Measurements from ENCODE around the gene INPP5A.
"Not testable (repeated sequence)": the region's sequence is repeated elsewhere in the genome, so short reads cannot be mapped to it uniquely, and the experiment has no call there.

Gene INPP5A

DNA sequence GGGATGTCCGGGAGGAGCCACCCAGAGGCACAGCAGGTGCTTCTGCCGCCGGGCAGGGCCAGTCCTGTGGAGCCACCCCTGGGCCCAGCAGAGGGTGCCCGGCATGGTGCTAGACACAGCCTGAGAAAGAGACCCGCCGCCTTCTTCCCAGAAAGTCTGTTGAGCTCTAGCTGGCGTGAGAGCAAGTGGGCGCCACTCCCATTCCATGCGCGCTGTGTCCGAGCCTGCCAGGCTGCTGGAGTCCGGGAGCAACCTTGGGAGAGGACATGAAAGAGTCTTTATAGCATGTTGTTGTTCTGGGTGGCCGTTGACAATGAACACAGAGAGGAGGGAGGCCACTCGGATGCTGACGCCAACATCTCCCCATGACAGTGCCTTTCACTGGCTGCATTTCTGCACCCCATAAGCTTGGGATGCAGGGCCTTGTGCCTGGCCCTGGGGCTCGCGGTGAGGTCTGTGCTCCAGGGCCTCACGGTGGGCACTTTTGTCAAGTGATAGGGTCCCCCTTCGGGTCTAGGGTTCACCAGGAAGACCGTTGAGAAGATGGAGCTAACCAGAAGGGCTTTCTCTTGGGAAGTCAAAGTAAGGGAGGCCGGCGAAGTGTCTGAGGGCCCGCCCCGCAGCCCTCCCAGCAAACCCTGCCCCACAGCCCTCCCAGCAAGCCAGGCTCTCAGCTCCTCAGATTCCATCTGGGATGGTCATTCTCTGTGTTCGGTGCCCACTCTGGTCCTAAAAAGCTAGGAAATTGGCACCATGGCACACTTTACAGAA lies 201.1 kb downstream of the INPP5A start:
- H3K36me3 ChIP-seq: no peaks in the 10 kb centered on the region
- H3K27me3 ChIP-seq (ENCODE audit: insufficient read depth, low read depth, severe bottlenecking): no peaks in the 10 kb centered on the region
- H3K4me3 ChIP-seq (ENCODE audit: low read depth, low read length): no peak overlapping the region
- no peak overlapping the region for H3K27ac ChIP-seq
- no peaks in the 10 kb centered on the region for H3K9me3 ChIP-seq (ENCODE audit: severe bottlenecking)
- TF ChIP-seq, protein P1, sequence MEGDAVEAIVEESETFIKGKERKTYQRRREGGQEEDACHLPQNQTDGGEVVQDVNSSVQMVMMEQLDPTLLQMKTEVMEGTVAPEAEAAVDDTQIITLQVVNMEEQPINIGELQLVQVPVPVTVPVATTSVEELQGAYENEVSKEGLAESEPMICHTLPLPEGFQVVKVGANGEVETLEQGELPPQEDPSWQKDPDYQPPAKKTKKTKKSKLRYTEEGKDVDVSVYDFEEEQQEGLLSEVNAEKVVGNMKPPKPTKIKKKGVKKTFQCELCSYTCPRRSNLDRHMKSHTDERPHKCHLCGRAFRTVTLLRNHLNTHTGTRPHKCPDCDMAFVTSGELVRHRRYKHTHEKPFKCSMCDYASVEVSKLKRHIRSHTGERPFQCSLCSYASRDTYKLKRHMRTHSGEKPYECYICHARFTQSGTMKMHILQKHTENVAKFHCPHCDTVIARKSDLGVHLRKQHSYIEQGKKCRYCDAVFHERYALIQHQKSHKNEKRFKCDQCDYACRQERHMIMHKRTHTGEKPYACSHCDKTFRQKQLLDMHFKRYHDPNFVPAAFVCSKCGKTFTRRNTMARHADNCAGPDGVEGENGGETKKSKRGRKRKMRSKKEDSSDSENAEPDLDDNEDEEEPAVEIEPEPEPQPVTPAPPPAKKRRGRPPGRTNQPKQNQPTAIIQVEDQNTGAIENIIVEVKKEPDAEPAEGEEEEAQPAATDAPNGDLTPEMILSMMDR (IDR thresholded peaks at IDR 0.05; ENCODE audit: low read depth, low read length): no peak
- DNase-seq: no peak

DNA sequence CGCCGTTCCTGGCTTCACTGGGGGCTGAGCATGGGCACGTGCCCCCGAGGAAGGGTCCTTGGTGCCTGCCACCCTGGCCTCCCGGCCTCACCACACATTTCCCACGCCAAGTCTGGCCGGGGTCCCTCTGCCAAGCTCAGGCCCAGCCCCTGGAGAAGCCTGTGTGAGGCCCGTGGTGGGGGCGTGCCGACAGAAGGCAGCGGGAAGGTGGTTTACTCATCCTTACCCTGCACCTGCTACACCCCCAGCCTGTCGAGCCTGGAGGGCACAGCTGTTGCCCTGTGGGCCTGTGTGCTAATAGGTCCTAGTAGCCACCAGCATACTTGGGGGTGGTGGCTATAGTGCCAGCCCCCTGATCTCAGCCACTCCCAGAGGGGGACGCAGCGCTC lies 201.6 kb downstream of the INPP5A start:
- Histone ChIP-seq H3K9me3 (ENCODE audit: severe bottlenecking) (no peaks in the 10 kb centered on the region), H3K4me3 (ENCODE audit: low read depth, low read length) (no peak overlapping the region), H3K36me3 (no peaks in the 10 kb centered on the region), H3K27me3 (ENCODE audit: insufficient read depth, low read depth, severe bottlenecking) (no peaks in the 10 kb centered on the region), H3K27ac (no peak overlapping the region)
- TF ChIP-seq, protein P1 (IDR thresholded peaks at IDR 0.05; ENCODE audit: low read depth, low read length): no peak
- no peak for DNase-seq

DNA sequence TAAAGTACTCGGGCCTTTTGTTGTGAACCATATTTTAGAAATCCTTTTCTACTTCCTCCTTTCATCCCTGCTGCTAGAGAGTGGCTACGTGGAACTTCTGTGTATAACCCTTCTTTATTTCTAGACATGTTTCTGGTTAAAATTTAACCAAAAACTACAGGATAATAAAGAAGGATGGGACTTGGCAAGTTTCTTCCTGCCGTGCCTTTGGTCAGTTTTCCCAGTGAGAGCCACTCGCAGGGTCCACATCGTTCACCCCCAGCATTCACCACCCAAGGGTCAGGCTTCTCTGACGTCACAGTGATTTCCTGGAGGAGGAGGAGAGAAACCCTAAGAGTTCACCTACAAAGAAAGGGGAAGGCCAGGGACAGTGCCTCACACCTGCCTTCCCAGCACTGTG lies 203.0 kb downstream of the INPP5A start:
- Histone ChIP-seq H3K4me3 (ENCODE audit: low read depth, low read length) (no peak overlapping the region), H3K27ac (no peak overlapping the region), H3K27me3 (ENCODE audit: insufficient read depth, low read depth, severe bottlenecking) (no peaks in the 10 kb centered on the region), H3K9me3 (ENCODE audit: severe bottlenecking) (no peaks in the 10 kb centered on the region), H3K36me3 (no peaks in the 10 kb centered on the region)
- no peak for DNase-seq
- TF ChIP-seq, protein P1 (IDR thresholded peaks at IDR 0.05; ENCODE audit: low read depth, low read length): no peak

DNA sequence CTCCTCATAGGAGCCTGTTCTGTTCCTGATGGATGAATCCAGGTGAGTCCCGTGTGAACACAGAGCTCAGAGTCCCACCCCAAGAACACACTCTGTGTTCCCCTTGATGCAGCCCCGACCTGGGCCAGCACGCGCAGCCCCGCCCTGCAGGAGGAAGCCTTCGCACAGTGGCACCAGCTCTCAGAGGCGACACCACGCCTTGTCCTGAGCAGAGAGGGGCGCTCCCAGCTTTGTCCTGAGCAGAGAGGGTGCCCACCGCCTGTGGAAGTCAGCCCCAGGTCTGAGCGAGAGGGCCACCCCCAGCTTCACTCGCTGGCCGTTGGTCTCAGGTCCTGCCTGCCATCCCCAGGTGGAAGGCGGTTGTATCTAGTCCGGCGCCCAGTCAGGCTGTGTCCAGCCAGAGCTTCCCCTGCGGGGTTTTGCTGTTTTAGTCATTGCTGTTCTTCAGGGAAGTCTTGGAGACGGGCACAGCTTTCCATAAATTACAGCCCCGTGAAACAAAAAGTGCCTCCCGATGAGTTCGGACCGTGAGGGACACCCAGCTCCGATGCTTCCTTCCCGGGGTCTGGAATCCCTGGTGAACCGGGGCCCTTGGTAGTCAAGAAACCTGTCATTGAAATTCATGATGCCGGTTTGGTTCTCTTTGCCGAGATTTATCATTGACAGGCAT lies 204.7 kb downstream of the INPP5A start:
- H3K4me3 ChIP-seq (ENCODE audit: low read depth, low read length): no peak overlapping the region
- H3K36me3 ChIP-seq: no peaks in the 10 kb centered on the region
- TF ChIP-seq, protein P1 (IDR thresholded peaks at IDR 0.05; ENCODE audit: low read depth, low read length): no peak
- no peak for DNase-seq
- H3K27me3 ChIP-seq (ENCODE audit: insufficient read depth, low read depth, severe bottlenecking): no peaks in the 10 kb centered on the region
- H3K9me3 ChIP-seq (ENCODE audit: severe bottlenecking): no peaks in the 10 kb centered on the region
- H3K27ac ChIP-seq: no peak overlapping the region

DNA sequence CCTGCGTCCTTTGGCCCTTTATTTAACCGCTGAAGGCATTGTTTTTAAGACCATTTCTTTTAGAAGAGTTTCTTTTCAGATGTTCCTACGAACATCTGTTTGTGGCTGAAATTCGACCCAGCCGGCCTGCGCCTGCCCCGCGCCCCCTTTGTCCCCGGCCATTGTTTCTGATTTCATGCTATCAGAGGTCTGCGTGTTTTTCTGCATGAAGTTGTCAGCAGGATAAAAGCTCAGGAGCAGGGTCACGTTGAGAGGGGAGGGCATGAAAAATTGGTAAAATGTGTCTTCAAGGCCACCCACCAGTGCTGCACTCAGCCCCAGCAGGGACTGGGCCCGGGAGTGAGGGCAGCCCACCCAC lies 205.2 kb downstream of the INPP5A start:
- H3K27me3 ChIP-seq (ENCODE audit: insufficient read depth, low read depth, severe bottlenecking): no peaks in the 10 kb centered on the region
- no peaks in the 10 kb centered on the region for H3K36me3 ChIP-seq
- TF ChIP-seq, protein P1 (IDR thresholded peaks at IDR 0.05; ENCODE audit: low read depth, low read length): no peak
- no peak overlapping the region for H3K27ac ChIP-seq
- H3K9me3 ChIP-seq (ENCODE audit: severe bottlenecking): no peaks in the 10 kb centered on the region
- no peak for DNase-seq
- H3K4me3 ChIP-seq (ENCODE audit: low read depth, low read length): no peak overlapping the region

DNA sequence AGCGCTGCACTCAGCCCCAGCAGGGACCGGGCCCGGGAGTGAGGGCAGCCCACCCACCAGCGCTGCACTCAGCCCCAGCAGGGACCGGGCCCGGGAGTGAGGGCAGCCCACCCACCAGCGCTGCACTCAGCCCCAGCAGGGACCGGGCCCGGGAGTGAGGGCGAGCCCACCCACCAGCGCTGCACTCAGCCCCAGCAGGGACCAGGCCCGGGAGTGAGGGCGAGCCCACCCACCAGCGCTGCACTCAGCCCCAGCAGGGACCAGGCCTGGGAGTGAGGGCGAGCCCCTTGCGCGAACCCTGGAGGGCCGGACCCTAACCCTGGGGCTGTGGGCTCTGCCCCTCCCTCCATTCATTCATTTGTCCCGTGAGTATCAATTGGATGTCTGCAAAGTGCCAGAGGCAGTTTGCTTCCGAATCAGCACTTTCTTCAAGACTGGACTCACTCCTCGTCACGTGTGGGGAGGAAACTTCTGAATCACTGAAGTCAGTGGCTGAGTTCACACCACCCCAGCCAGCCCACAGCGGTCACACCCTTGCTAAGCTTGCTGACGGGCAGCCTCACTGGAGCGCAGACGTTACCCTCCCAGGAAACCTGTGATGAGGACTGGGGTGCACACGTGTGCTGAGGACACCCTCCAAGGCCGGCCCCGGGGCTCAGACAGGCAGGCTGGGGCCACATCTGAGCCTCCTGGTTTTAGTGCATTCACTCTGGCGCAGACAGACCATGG lies 205.8 kb downstream of the INPP5A start:
- H3K27ac ChIP-seq; H3K36me3 ChIP-seq; H3K27me3 ChIP-seq (ENCODE audit: insufficient read depth, low read depth, severe bottlenecking); H3K9me3 ChIP-seq (ENCODE audit: severe bottlenecking); DNase-seq; H3K4me3 ChIP-seq (ENCODE audit: low read depth, low read length): not testable (repeated sequence)

All from WERI-Rb-1 (cell line).